ENCODE measurements around the gene DGLUCY.
"Not testable (repeated sequence)": the region's sequence is repeated elsewhere in the genome, so short reads cannot be mapped to it uniquely, and the experiment has no call there.

DGLUCY gene

DNA sequence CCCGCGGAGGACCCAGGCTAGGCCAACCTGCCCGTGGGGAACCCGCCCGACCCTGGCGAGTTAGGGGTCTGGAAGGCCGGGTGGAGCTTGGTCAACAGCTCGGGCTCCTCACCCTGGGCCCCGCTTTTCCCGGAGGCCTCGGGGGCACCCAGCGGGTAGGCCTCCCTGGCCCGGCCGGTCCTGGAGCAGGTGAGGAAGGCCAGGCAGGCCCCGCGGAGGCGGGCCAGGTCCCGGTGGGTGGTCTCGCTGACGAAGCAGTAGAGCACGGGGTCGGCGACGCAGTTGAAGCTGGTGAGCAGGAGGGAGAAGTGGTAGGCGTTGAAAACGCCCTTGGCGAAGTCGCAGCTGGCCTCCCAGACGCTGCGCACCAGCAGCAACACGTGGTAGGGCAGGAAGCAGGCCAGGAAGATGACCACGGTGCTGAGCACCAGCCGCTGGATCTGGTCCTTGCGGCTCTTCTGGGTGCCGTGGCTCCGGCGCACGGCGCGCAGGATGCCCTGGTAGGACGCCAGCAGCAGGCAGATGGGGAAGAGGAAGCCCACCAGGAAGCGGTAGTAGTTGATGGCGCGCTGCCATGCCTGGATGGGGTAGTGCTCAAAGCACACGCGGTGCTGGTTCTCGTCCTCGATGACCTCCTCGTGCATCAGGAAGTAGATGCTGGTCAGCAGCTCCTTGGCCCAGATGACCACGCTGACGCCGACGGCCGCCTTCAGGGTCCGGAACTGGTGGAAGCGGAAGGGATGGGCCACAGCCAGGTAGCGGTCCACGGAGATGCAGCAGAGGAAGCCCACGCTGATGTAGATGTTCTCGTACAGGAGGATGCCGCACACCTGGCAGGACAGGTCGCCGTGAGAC is 120.3 kb downstream of the DGLUCY start:
- DNase-seq (ENCODE audit: low read depth) = no peak

DNA sequence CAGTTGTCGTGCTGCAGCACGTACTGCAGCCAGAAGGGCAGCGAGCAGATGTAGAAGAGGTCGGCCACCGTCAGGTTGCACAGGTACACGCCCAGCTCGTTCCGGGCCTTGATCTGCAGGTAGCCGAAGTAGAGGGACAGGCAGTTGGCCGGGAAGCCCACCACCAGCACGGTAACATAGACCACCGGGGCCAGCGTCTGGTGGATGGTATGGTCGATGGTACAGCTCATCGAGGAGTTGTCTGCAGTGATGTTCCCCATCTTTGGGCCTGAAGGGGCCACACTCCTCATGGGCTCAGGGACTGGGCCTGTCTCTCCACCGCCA is 120.9 kb downstream of the DGLUCY start:
- no peak for DNase-seq (ENCODE audit: low read depth)

DNA sequence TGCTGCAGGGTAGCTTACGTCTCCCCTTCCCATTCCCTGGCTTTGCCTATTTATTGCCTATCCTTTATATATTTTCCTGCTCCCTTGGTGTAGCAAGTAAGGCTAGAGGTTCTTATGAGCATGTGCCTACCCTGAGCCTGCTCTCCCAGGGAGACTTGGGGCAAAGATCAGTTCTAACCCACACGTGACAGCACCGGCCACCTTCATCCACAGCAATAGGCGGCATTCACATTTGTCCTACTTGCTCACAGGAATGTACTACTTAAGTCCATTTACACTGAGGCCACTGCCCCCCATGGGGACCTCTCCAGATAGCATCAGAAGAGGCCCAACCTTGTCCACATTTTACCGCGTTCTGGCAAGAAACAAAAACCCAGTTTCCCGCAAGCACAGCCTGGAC is 122.0 kb downstream of the DGLUCY start:
- DNase-seq (ENCODE audit: low read depth) = no peak

DNA sequence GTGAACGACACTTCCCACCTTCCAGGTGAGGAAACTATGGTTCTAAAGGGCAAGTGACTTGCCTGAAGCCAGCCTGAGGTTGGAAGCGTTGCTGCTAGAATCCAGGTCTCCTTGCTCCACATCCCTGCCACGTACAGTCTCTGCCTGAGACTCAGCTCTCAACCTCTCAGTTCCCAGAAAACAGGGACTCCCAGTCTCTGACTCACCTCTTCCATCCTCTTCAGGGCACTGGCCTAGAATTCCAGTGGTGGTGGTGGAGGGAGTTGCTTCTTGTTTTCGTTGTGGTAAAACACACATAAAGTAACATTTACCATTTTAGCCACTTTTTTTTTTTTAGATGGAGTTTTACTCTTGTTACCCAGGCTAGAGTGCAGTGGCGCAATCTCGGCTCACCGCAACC is 123.3 kb downstream of the DGLUCY start:
- DNase-seq (ENCODE audit: low read depth) = peak; percentile 71

DNA sequence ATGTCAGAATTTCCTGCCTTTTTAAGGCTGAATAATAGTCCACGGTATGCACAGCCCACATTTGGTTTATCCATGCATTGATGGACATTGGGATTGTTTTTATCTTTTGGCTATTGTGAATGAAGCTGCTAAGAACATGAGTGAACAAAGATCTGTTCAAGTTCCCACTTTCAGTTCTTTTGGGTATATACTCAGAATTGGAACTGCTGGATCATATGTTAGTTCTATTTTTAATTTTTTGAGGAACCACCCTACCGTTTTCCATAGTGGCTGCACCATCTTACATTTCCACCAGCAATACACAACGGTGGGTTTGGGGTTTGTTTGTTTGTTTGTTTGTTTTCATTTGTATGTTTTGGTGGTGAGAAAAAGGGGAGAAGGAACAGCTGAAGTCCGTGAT is 124.2 kb downstream of the DGLUCY start:
- no peak for DNase-seq (ENCODE audit: low read depth)

DNA sequence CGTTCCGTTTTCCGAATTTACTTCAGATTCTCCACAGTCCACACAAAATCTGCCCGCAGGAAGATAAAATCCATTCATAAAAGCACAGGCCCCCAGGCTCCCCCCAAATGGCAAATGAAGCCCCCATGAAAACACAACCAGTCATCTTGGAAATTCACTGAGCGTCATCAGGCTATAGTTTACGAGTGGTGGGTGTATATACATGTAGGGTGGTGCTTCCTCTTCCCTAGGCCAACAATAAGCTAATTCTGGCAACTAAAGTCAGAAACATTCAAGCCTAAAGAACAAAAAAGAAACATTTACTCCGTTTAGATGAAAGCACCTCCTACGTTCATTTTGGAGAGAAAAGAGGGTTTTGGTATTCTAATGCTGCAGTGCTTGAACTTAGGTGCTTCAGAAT is 124.8 kb downstream of the DGLUCY start:
- DNase-seq (ENCODE audit: low read depth) = no peak

DNA sequence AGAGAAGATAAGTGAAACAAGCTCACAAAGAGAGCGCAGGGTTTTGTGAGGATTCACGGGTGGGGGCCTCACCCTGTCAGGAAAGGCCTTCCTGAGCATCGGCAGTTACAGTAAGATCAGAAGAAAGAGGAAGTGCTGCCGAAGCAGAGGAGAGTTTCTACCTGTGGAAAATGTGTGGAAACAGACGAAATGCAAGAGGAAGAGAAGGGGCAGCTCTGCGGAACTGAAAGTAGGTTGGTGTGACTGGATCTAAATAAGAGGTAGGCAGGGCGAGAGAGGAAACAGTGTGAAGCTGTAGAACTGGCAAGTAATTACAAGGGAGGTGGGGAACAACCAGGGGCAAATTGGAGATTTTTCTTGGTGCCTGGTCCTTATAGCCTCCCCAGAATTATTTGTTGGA is 128.0 kb downstream of the DGLUCY start:
- no peak for DNase-seq (ENCODE audit: low read depth)

DNA sequence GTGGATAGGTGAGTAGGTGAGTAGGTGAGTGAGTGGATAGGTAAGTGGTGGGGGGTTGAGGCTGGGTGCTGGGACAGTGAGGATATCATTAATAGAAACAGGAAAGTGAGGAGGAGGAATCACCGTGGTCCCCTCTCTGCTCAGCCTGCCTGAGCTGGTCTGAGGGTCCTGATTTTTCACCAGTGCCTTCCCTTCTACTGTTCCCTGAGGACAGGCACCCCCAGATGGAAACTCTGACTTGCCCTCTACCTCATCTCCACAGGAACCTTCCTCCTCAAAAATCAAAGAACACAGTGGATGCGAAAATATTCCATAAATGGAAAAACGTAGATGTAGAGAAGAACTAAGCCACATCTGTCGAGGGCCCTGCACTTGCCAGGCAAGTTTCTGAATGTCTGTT is 128.8 kb downstream of the DGLUCY start:
- DNase-seq (ENCODE audit: low read depth) = no peak

DNA sequence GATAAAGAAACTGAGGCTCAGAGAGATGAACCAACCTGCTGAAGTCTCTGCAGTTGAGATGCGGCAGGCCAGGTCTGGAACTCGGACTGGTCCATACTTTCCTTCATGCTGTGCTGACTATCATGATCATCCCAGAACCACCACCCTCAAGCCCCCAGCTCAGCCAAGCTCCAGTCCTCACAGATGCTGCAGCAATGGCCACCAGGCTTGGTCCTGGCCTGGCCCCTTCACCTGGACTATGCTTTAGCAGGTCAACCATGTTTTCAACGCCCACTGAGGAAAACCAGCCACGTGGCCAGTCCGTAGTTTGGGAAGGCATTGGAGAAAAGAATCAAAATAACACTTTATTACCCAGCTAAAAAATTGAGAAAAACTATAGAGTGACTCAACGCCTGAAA is 129.2 kb downstream of the DGLUCY start:
- no peak for DNase-seq (ENCODE audit: low read depth)

DNA sequence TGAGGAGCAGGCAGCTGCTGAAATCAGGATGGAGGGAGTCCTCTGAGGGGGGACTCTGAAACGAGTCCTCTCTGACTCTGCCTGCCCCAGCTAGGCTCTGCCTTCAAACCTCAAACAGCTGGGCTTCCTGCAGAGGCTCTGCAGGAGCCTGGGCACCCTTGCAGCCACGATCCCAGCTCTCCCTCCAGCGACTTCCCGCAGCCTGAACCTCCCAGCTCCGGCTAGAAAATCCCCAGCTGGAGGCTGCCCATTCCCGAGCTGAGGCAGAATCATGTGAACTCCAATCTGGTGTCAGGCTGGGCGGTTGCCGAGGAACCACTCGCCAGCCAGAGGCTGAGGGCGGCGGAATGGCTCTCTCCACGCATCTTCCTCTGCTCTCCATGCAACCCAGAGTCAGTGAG is 130.6 kb downstream of the DGLUCY start, which contains the start of gene GPR68:
GPR68 (minus strand) TSS at position 204 of the 401 bp plus-strand sequence. CDS start 9,654 bp downstream, outside the sequence.
- DNase-seq (ENCODE audit: low read depth) = no peak

DNA sequence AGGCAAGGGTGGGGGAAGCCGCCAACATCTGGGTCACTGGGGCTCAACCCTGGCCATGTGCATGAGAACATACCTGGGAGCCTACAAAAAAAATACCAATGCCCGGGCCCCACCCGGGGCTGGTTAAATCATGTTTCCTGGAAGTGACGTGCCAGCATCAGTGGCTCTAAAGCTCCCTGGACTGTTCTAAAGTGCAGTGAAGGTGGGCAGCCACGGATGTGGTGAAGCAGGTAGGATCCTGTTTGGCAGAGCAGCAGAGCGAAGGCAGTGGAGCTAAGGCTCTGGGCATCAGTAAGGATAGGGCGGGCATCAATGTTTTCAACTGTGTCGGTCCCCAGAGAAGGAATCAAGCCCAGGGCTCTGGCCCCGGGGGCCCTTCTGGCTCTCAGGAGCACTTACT is 131.2 kb downstream of the DGLUCY start:
- DNase-seq (ENCODE audit: low read depth) = no peak

DNA sequence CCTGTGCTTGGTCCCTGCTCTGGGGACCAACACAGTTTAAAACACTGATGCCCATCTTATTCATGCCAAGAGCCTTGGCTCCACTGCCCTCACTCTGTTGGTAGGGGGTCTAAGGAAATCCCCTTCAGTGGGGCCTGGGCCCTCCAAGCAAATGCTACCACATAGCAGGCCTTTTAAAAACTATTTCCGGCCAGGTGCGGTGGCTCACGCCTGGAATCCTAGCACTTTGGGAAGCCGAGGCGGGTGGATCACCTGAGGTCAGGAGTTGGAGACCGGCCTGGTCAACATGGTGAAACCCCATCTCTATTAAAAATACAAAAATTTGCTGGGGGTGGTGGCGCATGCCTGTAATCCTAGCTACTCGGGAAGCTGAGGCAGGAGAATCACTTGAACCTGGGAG is 131.7 kb downstream of the DGLUCY start:
- not testable (repeated sequence) for DNase-seq (ENCODE audit: low read depth)

DNA sequence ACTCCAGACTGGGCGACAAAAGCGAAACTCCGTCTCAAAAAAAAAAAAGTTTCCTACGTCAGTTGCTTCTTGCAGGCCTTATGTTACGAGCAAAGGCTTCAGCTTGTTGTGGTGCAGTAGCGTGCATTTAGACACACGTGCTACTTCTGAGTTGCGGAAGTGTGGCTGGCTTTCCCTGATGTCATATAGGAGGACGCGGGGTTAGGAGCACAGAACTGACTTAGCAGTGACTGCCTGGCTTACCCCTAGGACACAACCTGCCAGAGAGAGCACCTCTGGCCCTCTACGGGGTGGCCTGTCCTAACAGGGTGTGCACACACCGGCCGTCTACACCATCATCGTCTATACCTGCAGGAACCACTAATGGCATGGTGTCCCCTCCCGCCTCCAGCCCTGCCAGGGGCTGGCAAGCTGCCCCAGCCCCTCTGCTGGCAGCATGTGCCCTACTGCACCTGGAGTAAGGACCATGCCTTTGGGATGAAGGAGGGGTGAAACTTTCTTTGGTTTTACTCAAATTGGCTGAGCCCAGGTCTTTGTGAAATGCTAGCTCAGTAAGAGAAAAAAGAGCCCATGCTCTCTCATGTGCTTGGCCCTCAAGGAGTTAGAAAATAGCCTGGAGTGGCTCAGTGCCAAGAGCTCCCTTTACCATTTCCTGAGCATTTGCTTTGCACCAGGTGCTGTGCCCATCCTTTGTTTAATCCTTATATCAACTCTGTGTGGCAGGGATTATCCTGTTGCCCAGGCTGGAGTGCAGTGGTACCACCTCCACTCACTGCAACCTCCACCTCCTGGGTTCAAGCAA is 132.4 kb downstream of the DGLUCY start:
- DNase-seq (ENCODE audit: low read depth) = no peak

DNA sequence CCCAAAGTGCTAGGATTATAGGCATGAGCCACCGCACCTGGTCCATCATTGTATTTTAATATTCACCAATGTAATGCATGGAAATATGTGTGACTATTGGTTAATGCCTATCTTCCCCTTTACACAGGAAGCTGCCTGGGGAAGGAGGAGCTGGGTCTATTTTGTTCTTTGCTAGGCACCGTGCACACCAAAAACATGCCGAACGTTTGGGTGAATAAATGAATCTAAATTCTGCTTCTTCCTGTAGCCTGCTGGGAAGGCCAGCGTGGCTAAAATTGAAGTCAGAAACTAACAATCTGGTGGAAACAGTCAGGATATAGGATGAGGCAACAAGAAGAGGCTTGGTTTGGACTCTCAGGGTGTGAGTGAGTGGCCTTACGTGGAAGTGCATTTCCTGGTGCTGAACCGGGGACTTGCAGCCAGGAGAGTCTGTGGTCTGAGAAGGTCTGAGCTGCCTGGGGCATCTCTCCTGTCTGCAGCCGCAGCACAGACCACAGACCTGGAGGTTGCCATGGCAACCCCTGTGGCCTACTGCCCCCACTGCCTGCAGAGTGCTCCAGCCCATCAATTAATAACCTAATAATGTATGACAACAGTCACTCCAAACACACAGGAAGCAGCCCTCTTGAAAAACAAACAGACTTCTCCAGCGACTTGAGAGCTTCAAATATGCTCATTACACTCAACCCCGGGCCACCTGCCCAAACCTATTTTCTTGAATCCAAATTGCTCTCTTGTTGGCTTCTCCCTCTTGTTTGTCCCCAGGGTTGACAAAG is 136.2 kb downstream of the DGLUCY start:
- no peak for DNase-seq (ENCODE audit: low read depth)

DNA sequence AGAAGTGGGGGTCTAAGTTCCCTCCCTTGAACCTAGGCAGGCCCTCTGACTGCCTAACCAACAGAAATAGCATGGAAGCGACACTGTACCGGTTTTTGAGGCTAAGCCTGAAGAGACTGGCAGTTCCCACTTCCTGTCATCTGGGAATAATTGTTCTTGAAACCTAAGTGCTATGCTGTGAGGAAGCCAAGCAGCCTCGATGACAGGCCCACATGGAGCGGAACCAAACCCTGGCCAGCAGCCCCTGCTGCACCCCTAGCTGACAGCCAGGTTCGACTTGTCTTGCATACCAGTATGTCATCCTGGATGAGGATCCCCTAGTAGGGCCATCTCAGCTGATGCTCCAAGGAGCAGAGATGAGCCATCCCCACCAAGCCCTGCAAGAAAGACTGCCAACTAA is 137.0 kb downstream of the DGLUCY start:
- DNase-seq (ENCODE audit: low read depth) = no peak

DNA sequence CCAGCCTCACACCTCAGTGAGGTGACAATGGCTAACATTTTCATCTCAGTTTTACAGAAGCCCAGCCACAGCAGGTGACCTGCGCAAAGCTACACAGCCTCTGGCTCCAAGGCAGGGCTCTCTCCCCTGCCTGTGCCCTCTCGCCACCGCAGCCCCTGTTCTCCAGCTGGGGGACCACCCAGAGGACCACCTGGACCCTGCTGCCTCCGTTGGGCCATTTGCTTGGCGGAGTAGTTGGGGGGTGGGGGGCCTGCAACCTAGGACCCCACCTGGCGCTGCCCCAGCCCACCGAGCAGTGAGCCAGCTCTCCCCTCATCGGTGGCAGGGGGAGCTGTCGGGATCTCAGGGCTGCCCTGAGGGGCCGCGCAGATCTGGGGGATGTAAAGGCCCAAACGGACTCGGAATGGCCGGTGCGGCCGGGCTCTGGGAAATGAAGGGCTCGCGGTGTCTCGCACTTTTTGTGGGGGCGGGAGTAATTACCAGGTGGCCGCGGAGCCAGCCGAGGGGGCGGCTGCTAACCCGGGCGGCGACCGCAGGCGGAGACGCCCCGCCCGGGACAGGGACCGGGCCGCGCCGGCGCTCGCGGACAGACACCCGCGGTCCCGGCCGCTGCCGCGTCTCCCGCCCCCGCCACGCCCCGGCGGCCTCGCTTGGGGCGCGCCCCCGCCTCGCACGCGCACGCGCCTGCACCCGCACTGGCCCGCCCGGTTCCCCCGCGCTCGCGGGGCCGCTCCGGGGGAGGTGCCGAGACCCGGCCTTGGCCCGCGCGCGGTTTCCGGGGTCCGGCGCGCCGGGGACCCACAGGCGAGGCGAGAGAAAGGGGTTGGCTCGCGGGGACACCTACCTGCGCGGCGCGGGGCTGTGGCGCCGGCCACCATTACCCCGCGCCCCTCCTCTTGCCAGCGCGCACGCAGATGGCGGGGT is 139.3 kb downstream of the DGLUCY start:
- no peak for DNase-seq (ENCODE audit: low read depth)

DNA sequence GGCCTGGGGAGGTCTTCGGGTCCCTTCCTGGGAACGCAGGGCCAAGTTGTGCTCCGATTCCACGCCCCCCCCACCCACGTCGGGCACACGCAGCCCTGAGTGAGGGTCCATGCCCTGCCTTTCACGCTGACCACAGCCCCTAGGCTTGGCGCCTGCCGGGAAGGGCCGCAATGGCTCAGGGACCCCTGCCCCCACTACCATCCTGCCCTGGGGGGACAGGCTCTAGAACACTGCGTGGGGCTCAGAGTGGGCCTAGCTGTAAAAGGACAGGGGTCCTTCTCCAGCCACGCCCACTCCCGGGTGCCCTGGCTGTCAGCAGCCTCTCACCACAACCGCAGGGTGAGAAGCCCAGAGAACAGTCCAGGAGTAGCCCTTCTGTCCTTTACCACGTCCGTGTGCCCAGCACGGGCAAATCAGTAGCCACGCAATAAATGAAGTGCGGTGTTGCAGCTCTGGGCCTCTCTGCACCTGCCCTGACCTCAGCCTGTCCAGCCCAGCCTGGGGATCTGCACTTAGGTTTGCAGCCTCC is 140.0 kb downstream of the DGLUCY start:
- no peak for DNase-seq (ENCODE audit: low read depth)

DNA sequence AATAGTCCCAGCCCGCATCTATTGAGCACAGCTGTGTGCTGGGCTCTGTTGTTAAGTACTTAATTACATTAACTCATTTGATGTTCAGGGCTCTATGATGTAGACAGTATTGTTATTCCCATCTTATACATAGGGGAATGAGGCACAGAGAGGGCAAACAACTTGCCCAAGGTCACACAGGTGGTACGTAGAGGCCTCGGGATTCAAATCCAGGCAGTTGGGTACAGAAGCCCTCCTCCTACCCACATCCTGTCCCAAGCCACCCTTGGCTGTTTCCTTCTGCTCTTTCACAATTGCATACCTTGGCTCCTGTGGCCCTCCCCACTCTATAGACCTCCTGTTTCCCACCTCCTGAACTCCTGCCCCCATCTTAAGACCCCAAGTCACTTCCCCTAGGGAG is 140.6 kb downstream of the DGLUCY start:
- no peak for DNase-seq (ENCODE audit: low read depth)

DNA sequence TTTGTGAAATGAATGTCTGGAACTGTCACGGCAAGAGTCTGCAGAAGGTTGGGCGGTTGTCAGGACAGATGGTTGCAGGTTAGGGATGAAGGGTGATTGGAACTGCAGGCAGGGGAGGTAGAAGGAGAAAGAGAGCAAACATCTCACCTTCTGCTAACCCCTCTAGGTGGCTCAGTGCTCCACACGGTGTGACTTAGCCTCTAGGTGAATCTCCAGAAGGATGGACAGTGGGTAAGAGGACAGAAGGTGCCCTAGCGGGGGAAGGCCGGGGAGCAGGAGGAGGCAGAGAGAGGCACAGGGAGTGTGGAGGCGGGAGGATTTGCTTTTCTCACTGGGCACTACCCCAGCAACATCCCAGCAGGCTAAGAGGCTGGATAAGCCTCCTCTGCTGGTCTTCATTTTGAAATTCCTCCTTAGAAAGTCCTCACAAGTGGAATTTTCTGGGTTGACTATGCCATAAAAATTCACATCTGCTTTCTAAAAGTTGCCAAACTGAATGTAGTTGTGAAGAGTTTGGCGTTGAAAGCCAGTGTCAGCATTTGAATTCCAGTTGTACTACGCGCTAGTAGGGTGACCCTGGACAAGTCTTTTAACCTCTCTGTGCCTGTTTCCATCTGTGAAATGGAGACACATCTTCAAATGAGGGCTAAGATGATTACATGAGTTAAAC is 141.3 kb downstream of the DGLUCY start:
- DNase-seq (ENCODE audit: low read depth) = no peak

DNA sequence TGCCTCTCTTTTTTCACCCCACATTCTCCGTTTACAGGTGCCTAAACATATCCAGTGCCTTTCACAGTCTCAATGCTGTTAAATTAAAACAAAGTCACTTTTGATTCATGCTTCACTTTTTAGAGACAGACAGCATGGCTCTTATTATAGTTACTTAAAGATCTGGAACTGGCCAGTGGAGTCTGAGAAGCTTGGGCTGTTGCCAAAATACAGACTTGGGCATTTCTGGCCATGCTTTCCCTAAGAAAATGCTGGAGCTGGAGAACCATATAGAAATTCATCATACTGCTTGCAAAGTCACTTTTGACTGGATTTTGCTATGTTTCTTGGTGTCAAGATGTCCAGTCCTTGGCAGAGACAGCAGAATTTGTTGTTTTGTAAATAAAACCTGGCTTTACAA is 142.8 kb downstream of the DGLUCY start:
- DNase-seq (ENCODE audit: low read depth) = no peak

Data from non-pigmented ciliary epithelial cell (primary cell).